GM12875 (cell line): ENCODE data around the gene ATP2C2.

Experiments used
- H3K4me3 ChIP-seq: one replicate; pipeline ENCODE4 v1.5.1; 2011; ENCODE audit warnings: low read depth, low read length, control low read depth
- CTCF ChIP-seq: IDR thresholded peaks from 2 replicates; pipeline ENCODE4 v1.5.1; 2011; ENCODE audit warnings: low read depth, mild to moderate bottlenecking, control low read depth, inconsistent platforms, low read length, moderate library complexity, borderline replicate concordance; ENCODE audit not compliant: insufficient read depth

The ATP2C2 gene

GRCh38 chr16:84511831-84512230 is 143.5 kb downstream of the ATP2C2 start:
- no peak overlapping the region for H3K4me3 ChIP-seq
- no peak for TF ChIP-seq CTCF

GRCh38 chr16:84513123-84513522 is 144.8 kb downstream of the ATP2C2 start:
- TF ChIP-seq CTCF = no peak
- no peak overlapping the region for H3K4me3 ChIP-seq

- no peak for TF ChIP-seq CTCF
- no peak overlapping the region for H3K4me3 ChIP-seq
Measured at GRCh38 chr16:84513666-84514065, 145.3 kb downstream of the ATP2C2 start.
